Esophagus muscularis mucosa (tissue), 4 donors: ENCODE results near the gene MYADML2. TPM values are rescaled to one million over a fixed set of nuclear protein-coding genes. Genes with fewer than 3 reads are reported as not detected.

ENCODE experiments used
- DNase-seq: peaks from one replicate; pipeline ENCODE4 v3.0.0-alpha.2; 2017; ENCODE audit errors: extremely low spot score
- H3K27ac ChIP-seq, 4 donors: fragments of 200-600 bp; sonication (generic); replicated peaks in 1 of 4; 1 replicate in 3 of 4; 2 replicates in 1 of 4; pipeline ENCODE4 v1.5.1; 2016 to 2019; ENCODE audit warnings: mild to moderate bottlenecking in 1 of 4
- H3K27me3 ChIP-seq, 4 donors: fragments of 200-600 bp; sonication (generic); one replicate each; pipeline versions ENCODE4 v1.5.1 to v1.6.0; 2016 to 2019
- H3K36me3 ChIP-seq, 4 donors: fragments of 200-600 bp; sonication (generic); one replicate each; pipeline ENCODE4 v1.5.1; 2016 to 2019
- H3K4me1 ChIP-seq, 4 donors: fragments of 200-600 bp; sonication (generic); one replicate each; pipeline ENCODE4 v1.5.1; 2016 to 2019
- H3K4me3 ChIP-seq, 4 donors: fragments of 200-600 bp; sonication (generic); 1 replicate in 2 of 4; 2 replicates in 2 of 4; pipeline ENCODE4 v1.5.1; 2016 to 2019; ENCODE audit warnings: mild to moderate bottlenecking in 4 of 4, moderate library complexity in 1 of 4
- H3K9me3 ChIP-seq, 4 donors: fragments of 200-600 bp; sonication (generic); 1 replicate in 3 of 4; 2 replicates in 1 of 4; pipeline ENCODE4 v1.5.1; 2016 to 2019
- CTCF ChIP-seq, 3 experiments: fragments of 200-600 bp in 2 of 3; fragments of 450-650 bp in 1 of 3; sonication (generic) in 2 of 3; IDR thresholded peaks; one replicate each; pipeline ENCODE4 v1.5.1; 2017 to 2019; ENCODE audit warnings: antibody characterized with exemption in 3 of 3, mild to moderate bottlenecking in 2 of 3, moderate library complexity in 1 of 3
- EP300 ChIP-seq: sonication (generic); formaldehyde crosslinking; IDR thresholded peaks from one replicate; pipeline ENCODE4 v1.6.1; 2017; ENCODE audit warnings: antibody characterized with exemption
- POLR2A ChIP-seq: fragments of 450-650 bp; IDR thresholded peaks from one replicate; pipeline ENCODE4 v1.6.1; 2017; ENCODE audit warnings: antibody characterized with exemption, moderate library complexity, mild to moderate bottlenecking, low read depth
- POLR2AphosphoS5 ChIP-seq, 2 donors: sonication (generic); formaldehyde crosslinking; IDR thresholded peaks; one replicate each; pipeline ENCODE4 v1.6.1; 2017; ENCODE audit warnings: antibody characterized with exemption in 2 of 2
- WGBS: methylation state at CpG from one replicate; pipeline ENCODE4 v1.1.5; 2018; 5-methylcytosine and 5-hydroxymethylcytosine counted together
- intact Hi-C: fragments of 100-400 bp; cut with DNase I; formaldehyde crosslinking; loops from one replicate; pipeline ENCODE4 v1.15.1; 2023
- total RNA-seq, 4 donors: library from RNA; depleted of rRNA; stranded (reverse); fragments of >200 nt; gene quantifications; one replicate each; pipeline versions ENCODE4 v1.1.0 to v1.2.1, GENCODE V29; 2016

Gene MYADML2
- total RNA-seq, 4 donors from 2014 or later: not detected

- 89% methylated on average over 31 of the region's 38 CpGs for WGBS
- Histone ChIP-seq H3K9me3 (no peaks in the 10 kb centered on the region), H3K36me3 (no peaks in the 10 kb centered on the region), H3K4me1 (peaks cover 17 to 23% (median 21%) of the 10 kb centered on the region in 4 donors), H3K27me3 (peaks cover 0 to 16% (median 0%) of the 10 kb centered on the region in 4 donors), H3K27ac (no peak overlapping the region), H3K4me3 (no peak overlapping the region)
- DNase-seq: no peak
- no peak for TF ChIP-seq POLR2A
- TF ChIP-seq EP300: no peak
- no peak for TF ChIP-seq POLR2AphosphoS5 (IDR thresholded peaks at IDR 0.05)
- no peak for TF ChIP-seq CTCF (IDR thresholded peaks at IDR 0.05)
- intact Hi-C loops: no loop called here
Measured at GRCh38 chr17:81934850-81935708, 12.0 kb downstream of the MYADML2 start.

DNA sequence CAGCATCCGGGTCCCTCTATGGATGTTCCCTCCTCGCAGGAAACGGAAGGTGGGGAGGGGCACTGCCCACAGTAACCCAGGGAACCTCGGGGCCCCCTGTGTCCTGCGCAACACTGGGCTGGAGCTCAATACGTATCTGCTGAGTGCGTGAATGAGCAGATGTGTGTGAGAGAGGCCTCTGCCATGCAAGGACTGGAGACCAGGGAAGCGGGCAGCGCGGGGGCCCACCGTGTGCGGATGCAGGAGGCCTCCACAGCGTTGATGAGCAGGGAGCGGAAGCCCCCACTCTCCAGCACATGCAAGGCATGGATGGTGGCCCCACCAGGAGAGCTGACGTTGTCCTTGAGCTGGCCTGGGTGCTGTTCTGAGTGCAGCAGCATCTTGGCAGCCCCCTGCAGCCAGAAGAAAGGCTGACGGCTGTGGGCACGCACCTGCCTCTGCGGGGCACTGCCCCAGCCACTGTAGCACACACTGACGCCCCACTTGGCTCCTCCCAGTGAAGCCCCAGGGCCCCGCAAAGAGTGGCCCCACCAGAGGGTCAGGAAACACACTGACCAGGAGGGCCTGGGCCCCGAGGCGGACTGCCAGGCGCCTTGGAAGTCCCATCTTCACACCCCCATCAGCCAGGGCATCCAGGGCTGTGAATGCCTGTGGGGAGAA is 12.8 kb downstream of the MYADML2 start:
- peaks cover 16 to 24% (median 19%) of the 10 kb centered on the region in 4 donors for H3K4me1 ChIP-seq
- no peak overlapping the region for H3K27ac ChIP-seq
- H3K4me3 ChIP-seq: no peak overlapping the region
- WGBS: 85% methylated on average over 15 of the region's 23 CpGs
- no peak for DNase-seq
- peaks cover 0 to 8% (median 0%) of the 10 kb centered on the region in 4 donors for H3K27me3 ChIP-seq
- intact Hi-C loops: no loop called here
- no peaks in the 10 kb centered on the region for H3K36me3 ChIP-seq
- TF ChIP-seq CTCF (IDR thresholded peaks at IDR 0.05): no peak
- TF ChIP-seq POLR2A: no peak
- no peak for TF ChIP-seq POLR2AphosphoS5 (IDR thresholded peaks at IDR 0.05)
- TF ChIP-seq EP300: no peak
- no peaks in the 10 kb centered on the region for H3K9me3 ChIP-seq

- Histone ChIP-seq H3K4me1 (peaks cover 20 to 30% (median 27%) of the 10 kb centered on the region in 4 donors), H3K36me3 (no peaks in the 10 kb centered on the region), H3K27ac (no peak overlapping the region), H3K4me3 (no peak overlapping the region), H3K9me3 (no peaks in the 10 kb centered on the region), H3K27me3 (peaks cover 0 to 15% (median 0%) of the 10 kb centered on the region in 4 donors)
- TF ChIP-seq POLR2A: no peak
- no peak for TF ChIP-seq POLR2AphosphoS5 (IDR thresholded peaks at IDR 0.05)
- TF ChIP-seq EP300: no peak
- no peak for TF ChIP-seq CTCF (IDR thresholded peaks at IDR 0.05)
- DNase-seq: no peak
- 87% methylated on average over 10 of the region's 14 CpGs for WGBS
- intact Hi-C loops: no loop called here
Measured at GRCh38 chr17:81933178-81933699, 13.8 kb downstream of the MYADML2 start.

DNA sequence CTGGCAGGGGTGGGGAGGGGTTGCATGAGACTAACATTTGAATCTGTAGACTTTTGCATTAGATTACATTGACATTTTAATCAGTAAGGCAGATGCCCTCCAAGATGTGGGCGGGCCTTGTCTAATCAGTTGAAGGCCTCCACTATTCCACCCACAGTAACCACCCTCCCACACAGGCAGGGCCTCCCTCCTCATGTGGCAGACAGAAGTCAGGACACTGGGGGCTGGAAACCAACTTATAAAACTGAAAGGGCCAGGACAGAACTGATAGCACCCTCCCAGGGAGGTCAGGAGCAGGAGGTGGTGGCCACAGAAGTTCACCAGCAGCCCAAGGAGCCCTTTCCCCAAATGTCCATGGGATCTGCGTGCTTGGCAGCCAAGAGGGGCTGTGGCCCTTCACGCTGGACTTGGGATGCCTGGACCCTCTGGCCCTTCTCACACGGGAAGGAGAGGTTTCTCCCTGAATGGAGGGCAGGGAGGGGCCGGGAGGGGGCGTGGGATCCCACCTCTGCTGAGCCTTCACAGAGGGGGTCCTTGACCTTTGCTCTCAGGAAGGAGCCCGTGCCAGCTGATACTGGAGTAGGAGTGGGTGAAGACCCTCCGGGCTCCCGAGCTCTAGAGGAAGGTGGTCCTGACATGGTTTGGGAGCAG is 14.6 kb downstream of the MYADML2 start:
- WGBS: 92% methylated on average over 9 of the region's 9 CpGs
- Histone ChIP-seq H3K4me1 (peaks cover 19 to 28% (median 26%) of the 10 kb centered on the region in 4 donors), H3K36me3 (no peaks in the 10 kb centered on the region), H3K27ac (no peak overlapping the region), H3K27me3 (peaks cover 0 to 19% (median 1%) of the 10 kb centered on the region in 4 donors), H3K9me3 (no peaks in the 10 kb centered on the region), H3K4me3 (no peak overlapping the region)
- no peak for DNase-seq
- no peak for TF ChIP-seq CTCF (IDR thresholded peaks at IDR 0.05)
- TF ChIP-seq POLR2AphosphoS5 (IDR thresholded peaks at IDR 0.05): no peak
- TF ChIP-seq POLR2A: no peak
- no peak for TF ChIP-seq EP300
- intact Hi-C loops: no loop called here
